Pancreas (tissue), 10 donors: ENCODE data around the gene TBX20. TPM values are rescaled to one million over a fixed set of nuclear protein-coding genes. Genes with fewer than 3 reads are reported as not detected.

Experiments used
- ATAC-seq, 4 donors: fragments of 200-7000 bp; cut with Tn5 transposase; one replicate each; pipeline versions ENCODE4 v1.8.0 to v1.9.1; 2020; ENCODE audit warnings: mild to moderate bottlenecking in 4 of 4, moderate library complexity in 4 of 4
- DNase-seq, 6 donors: peaks; one replicate each; pipeline ENCODE4 v3.0.0-alpha.2; 2020
- FAIRE-seq: peaks from 2 replicates; lab custom pipeline; 2012; peaks lifted over from hg19 to GRCh38; lab: Jason Lieb, UNC
- H3K27ac ChIP-seq, 4 donors: fragments of 200-600 bp; sonication (generic); 1 replicate in 3 of 4; 2 replicates in 1 of 4; pipeline versions ENCODE4 v1.5.0 to v1.8.0; 2020
- H3K27me3 ChIP-seq, 4 donors: fragments of 200-600 bp; one replicate each; pipeline ENCODE4 v1.8.0; 2021
- H3K36me3 ChIP-seq, 3 donors: fragments of 200-600 bp; sonication (generic) in 1 of 3; one replicate each; pipeline versions ENCODE4 v1.5.0 to v1.8.0; 2020 to 2021
- H3K4me1 ChIP-seq, 3 donors: fragments of 200-600 bp; one replicate each; pipeline ENCODE4 v1.8.0; 2021
- H3K4me3 ChIP-seq, 4 donors: fragments of 200-600 bp; sonication (generic) in 2 of 4; one replicate each; pipeline versions ENCODE4 v1.5.0 to v1.8.0; 2020 to 2021
- H3K9me3 ChIP-seq, 4 donors: fragments of 200-600 bp; one replicate each; pipeline ENCODE4 v1.8.0; 2021
- CTCF ChIP-seq, 4 donors: fragments of 200-600 bp; sonication (generic) in 3 of 4; IDR thresholded peaks; one replicate each; pipeline versions ENCODE4 v1.5.0 to v1.8.0; 2021; ENCODE audit warnings: antibody characterized with exemption in 4 of 4
- WGBS, 2 donors: extraction: QIAGEN DNeasy Blood & Tissue Kit; methylation state at CpG; one replicate each; pipeline ENCODE4 v1.1.7; 2013; 5-methylcytosine and 5-hydroxymethylcytosine counted together
- intact Hi-C, 3 donors: fragments of 100-400 bp; cut with DNase I; formaldehyde crosslinking; loops; one replicate each; pipeline versions ENCODE4 v1.11.1 to v1.14.2; 2022
- polyA plus RNA-seq, 2 donors: library from polyadenylated mRNA; stranded (reverse); fragments of 200-250 nt; gene quantifications; one replicate each; pipeline ENCODE4 v1.2.3, GENCODE V29; 2013
- total RNA-seq, 6 donors: library from RNA; stranded (reverse); fragmentation: NEBNext Ultra II Directional in 4 of 6; extraction: Animal tissue kit (Norgen Biotek cat#: 25700) in 4 of 6; gene quantifications; one replicate each; pipeline versions ENCODE4 v1.2.1 to v1.2.4, GENCODE V29; 2021 to 2023
- donor health status: healthy with polysubstance abuse.
- donor health status: DM: no; HTN: no; CAD: no; lungs with moderate emphysema.
- donor health status: DM: no; HTN: no; CAD: no.
- donor health status: control.
- donor health status: control.
- donor health status: Bipolar disorder and iron deficiency.
- donor health status: DM: yes; HTN: yes; CAD: no.
- donor health status: DM: no; HTN: no; CAD: no.
- donor health status: DM: no; HTN: no; CAD: no.
- donor health status: DM: yes; HTN: yes; CAD: no.

Gene TBX20, protein sequence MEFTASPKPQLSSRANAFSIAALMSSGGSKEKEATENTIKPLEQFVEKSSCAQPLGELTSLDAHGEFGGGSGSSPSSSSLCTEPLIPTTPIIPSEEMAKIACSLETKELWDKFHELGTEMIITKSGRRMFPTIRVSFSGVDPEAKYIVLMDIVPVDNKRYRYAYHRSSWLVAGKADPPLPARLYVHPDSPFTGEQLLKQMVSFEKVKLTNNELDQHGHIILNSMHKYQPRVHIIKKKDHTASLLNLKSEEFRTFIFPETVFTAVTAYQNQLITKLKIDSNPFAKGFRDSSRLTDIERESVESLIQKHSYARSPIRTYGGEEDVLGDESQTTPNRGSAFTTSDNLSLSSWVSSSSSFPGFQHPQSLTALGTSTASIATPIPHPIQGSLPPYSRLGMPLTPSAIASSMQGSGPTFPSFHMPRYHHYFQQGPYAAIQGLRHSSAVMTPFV
- total RNA-seq (not detected), polyA plus RNA-seq (not detected)

GRCh38 chr7:35253710-35254495 is at the start of gene TBX20:
Gene TBX20 (minus strand): TSS chr7:35254100. CDS start chr7:35253620, 480 bp downstream.
- peak in 5 of 6 donors; percentile 26 to 74 (median 41) for DNase-seq
- H3K4me3 ChIP-seq = peak within 1 kb of the TSS; percentile 15 to 50 (median 29)
- no peak for TF ChIP-seq CTCF (IDR thresholded peaks at IDR 0.05)
- 3 to 4% methylated on average over 61 to 76 of the region's 76 CpGs for WGBS, 2 donors
- intact Hi-C loops = no loop called here
- H3K4me1 ChIP-seq = peaks cover 0 to 7% (median 3%) of the 10 kb centered on the region in 3 donors
- H3K27ac ChIP-seq = no peak within 1 kb of the TSS
- peak; percentile 81 to 92 (median 90) for ATAC-seq
- H3K9me3 ChIP-seq = no peaks in the 10 kb centered on the region
- H3K36me3 ChIP-seq = no peaks in the 10 kb centered on the region
- peaks cover 12 to 79% (median 26%) of the 10 kb centered on the region in 4 donors for H3K27me3 ChIP-seq
- FAIRE-seq = no peak

GRCh38 chr7:35289376-35289775 is 35.5 kb upstream of the TBX20 start:
- WGBS, 2 donors = 65 to 79% methylated on average over 6 of the region's 6 CpGs
- FAIRE-seq (no peak), ATAC-seq (no peak), DNase-seq (no peak)
- peaks cover 0 to 4% (median 3%) of the 10 kb centered on the region in 3 donors for H3K4me1 ChIP-seq
- no peaks in the 10 kb centered on the region for H3K27me3 ChIP-seq
- no peaks in the 10 kb centered on the region for H3K9me3 ChIP-seq
- intact Hi-C loops = no loop called here
- no peak overlapping the region for H3K4me3 ChIP-seq
- TF ChIP-seq CTCF (IDR thresholded peaks at IDR 0.05) = no peak
- H3K36me3 ChIP-seq = no peaks in the 10 kb centered on the region
- H3K27ac ChIP-seq = no peak overlapping the region

- DNase-seq = no peak
- intact Hi-C loops = no loop called here
- peaks cover 0 to 5% (median 0%) of the 10 kb centered on the region in 4 donors for H3K27me3 ChIP-seq
- no peak for ATAC-seq
- no peak overlapping the region for H3K27ac ChIP-seq
- TF ChIP-seq CTCF (IDR thresholded peaks at IDR 0.05) = no peak
- no peaks in the 10 kb centered on the region for H3K9me3 ChIP-seq
- H3K4me1 ChIP-seq = peaks cover 0 to 4% (median 3%) of the 10 kb centered on the region in 3 donors
- H3K36me3 ChIP-seq = no peaks in the 10 kb centered on the region
- 41 to 57% methylated on average over 3 of the region's 3 CpGs for WGBS, 2 donors
- FAIRE-seq = no peak
- no peak overlapping the region for H3K4me3 ChIP-seq
Measured at GRCh38 chr7:35286986-35287385, 33.1 kb upstream of the TBX20 start.

DNA sequence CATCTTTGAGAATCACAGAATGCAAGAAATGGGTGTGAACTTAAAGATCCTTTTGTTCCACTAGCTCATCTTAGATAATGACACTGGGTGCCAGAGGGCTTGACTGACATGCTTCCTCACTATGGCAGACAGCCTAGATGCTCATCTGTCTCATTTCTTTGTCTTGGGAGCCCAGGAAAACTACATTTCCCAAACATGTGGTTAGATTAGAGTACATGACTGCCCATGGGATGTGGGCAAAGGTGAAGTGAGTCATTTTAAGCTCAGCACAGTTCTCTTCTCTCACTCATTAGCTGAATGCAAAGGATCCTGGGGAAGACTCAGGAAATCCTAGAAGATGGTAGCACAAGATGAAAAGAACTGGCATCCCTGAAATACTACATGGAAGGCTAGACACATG is 32.5 kb upstream of the TBX20 start:
- H3K4me3 ChIP-seq = no peak overlapping the region
- peaks cover 0 to 5% (median 0%) of the 10 kb centered on the region in 4 donors for H3K27me3 ChIP-seq
- no peaks in the 10 kb centered on the region for H3K36me3 ChIP-seq
- ATAC-seq = no peak
- no peak for FAIRE-seq
- no peak for TF ChIP-seq CTCF (IDR thresholded peaks at IDR 0.05)
- H3K9me3 ChIP-seq = no peaks in the 10 kb centered on the region
- peaks cover 0 to 4% (median 3%) of the 10 kb centered on the region in 3 donors for H3K4me1 ChIP-seq
- intact Hi-C loops = no loop called here
- no peak for DNase-seq
- no peak overlapping the region for H3K27ac ChIP-seq
